Measurements from ENCODE around the gene DCT. TPM values are rescaled to one million over a fixed set of nuclear protein-coding genes. Genes with fewer than 3 reads are reported as not detected.

The DCT gene
- total RNA-seq, 2 donors from 2014 or later: not detected

- peaks cover 18% of the 10 kb centered on the region for H3K9me3 Mint-ChIP-seq
- no peaks in the 10 kb centered on the region for H3K4me1 ChIP-seq (ENCODE audit: control insufficient read depth, insufficient read depth, low read length)
- 86% methylated on average over 4 of the region's 4 CpGs; no CpG with 5 or more reads in 1 of the 2 experiments for WGBS, 2 experiments (ENCODE audit: insufficient coverage in 1 of 2, insufficient read length in 1 of 2)
- H3K9me3 ChIP-seq (ENCODE audit: control insufficient read depth, low read length): peaks cover 19% of the 10 kb centered on the region
- no peak overlapping the region for H3K27ac Mint-ChIP-seq
- H3K4me3 ChIP-seq (ENCODE audit: low read length): no peak overlapping the region
- H3K36me3 ChIP-seq (ENCODE audit: control insufficient read depth, insufficient read depth, low read length): no peaks in the 10 kb centered on the region
- peaks cover 19% of the 10 kb centered on the region for H3K4me1 Mint-ChIP-seq
- H3K9ac ChIP-seq (ENCODE audit: extremely low read depth, low read length, poor library complexity, severe bottlenecking): no peak overlapping the region
- TF ChIP-seq CTCF (conservative IDR thresholded peaks at IDR 0.05): no peak
- H3K36me3 Mint-ChIP-seq (ENCODE audit: low read depth): no peaks in the 10 kb centered on the region
- H3K27me3 Mint-ChIP-seq (ENCODE audit: insufficient read depth): peaks cover 82% of the 10 kb centered on the region
- no peak for DNase-seq
- H3K27me3 ChIP-seq (ENCODE audit: control insufficient read depth, insufficient read depth, low read length, poor library complexity, severe bottlenecking): peaks cover 80% of the 10 kb centered on the region
- no peak overlapping the region for H3K4me3 Mint-ChIP-seq
- H3K27ac ChIP-seq (ENCODE audit: low read depth, low read length): no peak overlapping the region
Observed at GRCh38 chr13:94414708-94415107, 64.8 kb downstream of the DCT start.

GRCh38 chr13:94414141-94414540 lies 65.3 kb downstream of the DCT start:
- Histone ChIP-seq H3K27ac (ENCODE audit: low read depth, low read length) (no peak overlapping the region), H3K27me3 (ENCODE audit: control insufficient read depth, insufficient read depth, low read length, poor library complexity, severe bottlenecking) (peaks cover 74% of the 10 kb centered on the region), H3K4me3 (ENCODE audit: low read length) (no peak overlapping the region), H3K9ac (ENCODE audit: extremely low read depth, low read length, poor library complexity, severe bottlenecking) (no peak overlapping the region), H3K4me1 (ENCODE audit: control insufficient read depth, insufficient read depth, low read length) (no peaks in the 10 kb centered on the region), H3K36me3 (ENCODE audit: control insufficient read depth, insufficient read depth, low read length) (no peaks in the 10 kb centered on the region), H3K9me3 (ENCODE audit: control insufficient read depth, low read length) (peaks cover 19% of the 10 kb centered on the region)
- Mint-ChIP-seq H3K36me3 (ENCODE audit: low read depth) (peaks cover under 1% of the 10 kb centered on the region), H3K4me3 (no peak overlapping the region), H3K27ac (no peak overlapping the region), H3K27me3 (ENCODE audit: insufficient read depth) (peaks cover 76% of the 10 kb centered on the region), H3K4me1 (peaks cover 19% of the 10 kb centered on the region), H3K9me3 (peaks cover 18% of the 10 kb centered on the region)
- no peak for DNase-seq
- TF ChIP-seq CTCF (conservative IDR thresholded peaks at IDR 0.05): no peak
- WGBS, 2 experiments (ENCODE audit: insufficient coverage in 1 of 2, insufficient read length in 1 of 2): 100% methylated on average over 1 of the region's 1 CpG

DNA sequence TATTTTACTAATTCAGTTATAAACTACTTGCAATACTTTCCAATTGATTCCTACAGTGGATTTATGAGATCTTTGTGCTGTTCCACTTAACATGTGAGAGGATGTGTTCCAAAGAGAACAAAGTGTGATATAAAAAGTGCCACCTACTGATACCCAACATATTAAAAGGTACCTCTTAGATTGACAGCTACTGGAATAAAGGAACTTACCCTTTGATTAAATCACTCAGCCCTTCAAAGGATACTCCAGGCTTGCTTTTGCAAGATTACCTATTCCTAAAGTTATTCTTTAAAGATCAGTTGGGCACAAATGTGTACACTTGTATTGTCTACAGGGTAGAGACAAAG lies 65.9 kb downstream of the DCT start:
- Mint-ChIP-seq H3K36me3 (ENCODE audit: low read depth) (peaks cover 4% of the 10 kb centered on the region), H3K9me3 (peaks cover 16% of the 10 kb centered on the region), H3K4me1 (peaks cover 19% of the 10 kb centered on the region), H3K4me3 (no peak overlapping the region), H3K27ac (no peak overlapping the region), H3K27me3 (ENCODE audit: insufficient read depth) (peaks cover 70% of the 10 kb centered on the region)
- peaks cover 16% of the 10 kb centered on the region for H3K9me3 ChIP-seq (ENCODE audit: control insufficient read depth, low read length)
- no peak for DNase-seq
- TF ChIP-seq CTCF (conservative IDR thresholded peaks at IDR 0.05): no peak
- H3K27ac ChIP-seq (ENCODE audit: low read depth, low read length): no peak overlapping the region
- H3K27me3 ChIP-seq (ENCODE audit: control insufficient read depth, insufficient read depth, low read length, poor library complexity, severe bottlenecking): peaks cover 69% of the 10 kb centered on the region
- H3K9ac ChIP-seq (ENCODE audit: extremely low read depth, low read length, poor library complexity, severe bottlenecking): no peak overlapping the region
- no peak overlapping the region for H3K4me3 ChIP-seq (ENCODE audit: low read length)
- H3K36me3 ChIP-seq (ENCODE audit: control insufficient read depth, insufficient read depth, low read length): no peaks in the 10 kb centered on the region
- no peaks in the 10 kb centered on the region for H3K4me1 ChIP-seq (ENCODE audit: control insufficient read depth, insufficient read depth, low read length)
